Left ventricle myocardium superior (tissue), 1 donor: Measurements from ENCODE around the gene TENM4. TPM values are rescaled to one million over a fixed set of nuclear protein-coding genes. Genes with fewer than 3 reads are reported as not detected.

Source experiments
- ATAC-seq: fragments of 200-7000 bp; cut with Tn5 transposase; one replicate; pipeline ENCODE4 v1.9.1; 2020; ENCODE audit warnings: mild to moderate bottlenecking, moderate library complexity
- DNase-seq: peaks from one replicate; pipeline ENCODE4 v3.0.0-alpha.2; 2020
- intact Hi-C: fragments of 100-400 bp; cut with micrococcal nuclease; formaldehyde crosslinking; loops from one replicate; pipeline ENCODE4 v1.11.0; 2022
- total RNA-seq: library from RNA; stranded (reverse); fragmentation: NEBNext Ultra II Directional; extraction: Animal tissue kit (Norgen Biotek cat#: 25700); gene quantifications from one replicate; pipeline ENCODE4 v1.2.1, GENCODE V29; 2021
- donor health status: DM: no; HTN: yes; CAD: no; lungs with severe emphysema.

Gene TENM4
- total RNA-seq, 1 donor from 2014 or later = 0.40 TPM

- DNase-seq (no peak), ATAC-seq (no peak)
- intact Hi-C loops = no loop called here
Observed at GRCh38 chr11:78717041-78717440, 723.8 kb downstream of the TENM4 start.

GRCh38 chr11:78715639-78716311 lies 725.1 kb downstream of the TENM4 start:
- intact Hi-C loops = no loop called here
- peak; percentile 23 for ATAC-seq
- peak; percentile 47 for DNase-seq

GRCh38 chr11:78714539-78714938 lies 726.3 kb downstream of the TENM4 start:
- ATAC-seq (no peak), DNase-seq (no peak)
- intact Hi-C loops = no loop called here

GRCh38 chr11:78711735-78712134 lies 729.1 kb downstream of the TENM4 start:
- intact Hi-C loops = no loop called here
- no peak for ATAC-seq

GRCh38 chr11:78710417-78710816 lies 730.4 kb downstream of the TENM4 start:
- intact Hi-C loops = no loop called here
- ATAC-seq (no peak), DNase-seq (no peak)

More at GRCh38 chr11:78711735-78712134, 729.1 kb downstream of the TENM4 start:
- DNase-seq = no peak

GRCh38 chr11:78708388-78708787 lies 732.4 kb downstream of the TENM4 start:
- no peak for ATAC-seq
- intact Hi-C loops = no loop called here
- no peak for DNase-seq

- ATAC-seq = no peak
- no peak for DNase-seq
- intact Hi-C loops = no loop called here
Observed at GRCh38 chr11:78706551-78706950, 734.3 kb downstream of the TENM4 start.

GRCh38 chr11:78704811-78705210 lies 736.0 kb downstream of the TENM4 start:
- DNase-seq (no peak), ATAC-seq (no peak)
- intact Hi-C loops = no loop called here

- no peak for ATAC-seq
- DNase-seq = no peak
- intact Hi-C loops = no loop called here
Observed at GRCh38 chr11:78699609-78700135, 741.2 kb downstream of the TENM4 start.

GRCh38 chr11:78698612-78699011 lies 742.2 kb downstream of the TENM4 start:
- DNase-seq (peak; percentile 66), ATAC-seq (peak; percentile 88)
- intact Hi-C loops = no loop called here

GRCh38 chr11:78696177-78696576 lies 744.7 kb downstream of the TENM4 start:
- DNase-seq (no peak), ATAC-seq (no peak)
- intact Hi-C loops = no loop called here

- no peak for DNase-seq
- intact Hi-C loops = no loop called here
- no peak for ATAC-seq
Observed at GRCh38 chr11:78694152-78694551, 746.7 kb downstream of the TENM4 start.

- DNase-seq (no peak), ATAC-seq (no peak)
- intact Hi-C loops = no loop called here
Observed at GRCh38 chr11:78691215-78691614, 749.6 kb downstream of the TENM4 start.

- ATAC-seq (no peak), DNase-seq (no peak)
- intact Hi-C loops = no loop called here
Observed at GRCh38 chr11:78690352-78690987, 750.4 kb downstream of the TENM4 start.

GRCh38 chr11:78689585-78690153 lies 751.2 kb downstream of the TENM4 start:
- ATAC-seq = peak; percentile 96
- peak; percentile 35 for DNase-seq
- intact Hi-C loops = no loop called here

GRCh38 chr11:78689101-78689500 lies 751.7 kb downstream of the TENM4 start:
- no peak for ATAC-seq
- intact Hi-C loops = no loop called here
- no peak for DNase-seq

GRCh38 chr11:78688460-78688859 lies 752.4 kb downstream of the TENM4 start:
- intact Hi-C loops = no loop called here
- no peak for ATAC-seq
- DNase-seq = no peak

GRCh38 chr11:78685156-78685555 lies 755.7 kb downstream of the TENM4 start:
- DNase-seq (no peak), ATAC-seq (no peak)
- intact Hi-C loops = no loop called here

- ATAC-seq (no peak), DNase-seq (no peak)
- intact Hi-C loops = no loop called here
Observed at GRCh38 chr11:78684377-78684776, 756.5 kb downstream of the TENM4 start.

GRCh38 chr11:78683774-78684173 lies 757.1 kb downstream of the TENM4 start:
- intact Hi-C loops = no loop called here
- DNase-seq (no peak), ATAC-seq (no peak)
